Upper lobe of left lung (tissue), 6 donors: ENCODE measurements around the gene SLC5A5. TPM values are rescaled to one million over a fixed set of nuclear protein-coding genes. Genes with fewer than 3 reads are reported as not detected.

Experiments used
- ATAC-seq, 2 donors: fragments of 200-7000 bp; cut with Tn5 transposase; one replicate each; pipeline ENCODE4 v1.9.1; 2022; ENCODE audit warnings: mild to moderate bottlenecking in 2 of 2, moderate library complexity in 2 of 2; ENCODE audit not compliant: low FRiP score in 2 of 2
- DNase-seq, 2 donors: peaks; one replicate each; pipeline ENCODE4 v3.0.0-alpha.2; 2019 to 2020
- H3K27ac ChIP-seq, 4 donors: fragments of 200-600 bp; sonication (generic); one replicate each; pipeline ENCODE4 v1.5.1; 2016 to 2019
- H3K27me3 ChIP-seq, 4 donors: fragments of 200-600 bp; sonication (generic); one replicate each; pipeline ENCODE4 v1.5.1; 2017 to 2019
- H3K36me3 ChIP-seq, 4 donors: fragments of 200-600 bp; sonication (generic); one replicate each; pipeline ENCODE4 v1.5.1; 2016 to 2019
- H3K4me1 ChIP-seq, 4 donors: fragments of 200-600 bp; sonication (generic); one replicate each; pipeline ENCODE4 v1.5.1; 2018 to 2019
- H3K4me3 ChIP-seq, 4 donors: fragments of 200-600 bp; sonication (generic); one replicate each; pipeline ENCODE4 v1.5.1; 2017 to 2019; ENCODE audit warnings: mild to moderate bottlenecking in 2 of 4, moderate library complexity in 1 of 4
- H3K9me3 ChIP-seq, 4 donors: fragments of 200-600 bp; sonication (generic); one replicate each; pipeline ENCODE4 v1.5.1; 2018 to 2019
- CTCF ChIP-seq, 6 experiments: fragments of 450-650 bp in 4 of 6; fragments of 200-600 bp in 2 of 6; sonication (generic) in 2 of 6; IDR thresholded peaks; one replicate each; pipeline ENCODE4 v1.5.1; 2016 to 2019; ENCODE audit warnings: antibody characterized with exemption in 6 of 6
- EP300 ChIP-seq, 4 donors: sonication (generic); formaldehyde crosslinking; IDR thresholded peaks; one replicate each; pipeline ENCODE4 v1.5.1; 2017; ENCODE audit warnings: antibody characterized with exemption in 4 of 4, control low read depth in 2 of 4
- POLR2A ChIP-seq, 4 donors: fragments of 450-650 bp; IDR thresholded peaks; one replicate each; pipeline ENCODE4 v1.5.1; 2016 to 2017; ENCODE audit warnings: antibody characterized with exemption in 4 of 4, mild to moderate bottlenecking in 2 of 4
- POLR2AphosphoS5 ChIP-seq, 2 donors: sonication (generic); formaldehyde crosslinking; IDR thresholded peaks; one replicate each; pipeline ENCODE4 v1.5.1; 2017; ENCODE audit warnings: antibody characterized with exemption in 2 of 2
- WGBS, 2 donors: methylation state at CpG; one replicate each; pipeline ENCODE4 v1.1.5; 2017 to 2018; 5-methylcytosine and 5-hydroxymethylcytosine counted together
- total RNA-seq, 6 donors: library from RNA; depleted of rRNA in 4 of 6; stranded (reverse); fragments of >200 nt in 4 of 6; gene quantifications; one replicate each; pipeline versions ENCODE4 v1.1.0 to v1.2.1, GENCODE V29; 2016 to 2021
- donor health status: DM: no; HTN: no; CAD: no; lungs with moderate emphysema.
- donor health status: DM: no; HTN: yes; CAD: no; lungs with severe emphysema.

SLC5A5 gene
- total RNA-seq, 6 donors from 2014 or later = under 0.01 to 0.15 TPM; not detected in 4

GRCh38 chr19:17873786-17874757 lies 2.3 kb downstream of the SLC5A5 start:
- WGBS, 2 donors = 17 to 22% methylated on average over 6 to 31 of the region's 63 CpGs
- ATAC-seq = peak; percentile 40 to 48
- Histone ChIP-seq H3K27ac (no peak overlapping the region), H3K4me3 (peak overlapping the region in 3 of 4 donors; percentile 25 to 37 (median 32)), H3K36me3 (no peaks in the 10 kb centered on the region), H3K9me3 (no peaks in the 10 kb centered on the region), H3K27me3 (peaks cover 0 to 40% (median 26%) of the 10 kb centered on the region in 4 donors), H3K4me1 (peaks cover 16 to 31% (median 22%) of the 10 kb centered on the region in 4 donors)
- TF ChIP-seq CTCF (IDR thresholded peaks at IDR 0.05) = no peak
- no peak for TF ChIP-seq POLR2AphosphoS5 (IDR thresholded peaks at IDR 0.05)
- TF ChIP-seq EP300 (IDR thresholded peaks at IDR 0.05) = no peak
- TF ChIP-seq POLR2A (IDR thresholded peaks at IDR 0.05) = no peak
- peak; percentile 45 to 87 for DNase-seq

- DNase-seq = no peak
- no peak for ATAC-seq
- TF ChIP-seq POLR2AphosphoS5 (IDR thresholded peaks at IDR 0.05) (no peak), EP300 (IDR thresholded peaks at IDR 0.05) (no peak), POLR2A (IDR thresholded peaks at IDR 0.05) (no peak), CTCF (IDR thresholded peaks at IDR 0.05) (no peak)
- H3K4me1 ChIP-seq = peaks cover 16 to 31% (median 22%) of the 10 kb centered on the region in 4 donors
- H3K4me3 ChIP-seq = no peak overlapping the region
- peaks cover 0 to 40% (median 26%) of the 10 kb centered on the region in 4 donors for H3K27me3 ChIP-seq
- WGBS, 2 donors = 86% methylated on average over 7 to 9 of the region's 9 CpGs
- H3K27ac ChIP-seq = no peak overlapping the region
- H3K9me3 ChIP-seq = no peaks in the 10 kb centered on the region
- no peaks in the 10 kb centered on the region for H3K36me3 ChIP-seq
These were observed 3.0 kb downstream of the SLC5A5 start for GRCh38 chr19:17874758-17875135.

GRCh38 chr19:17877696-17878095 lies 6.0 kb downstream of the SLC5A5 start:
- TF ChIP-seq EP300 (IDR thresholded peaks at IDR 0.05) (no peak), CTCF (IDR thresholded peaks at IDR 0.05) (no peak), POLR2A (IDR thresholded peaks at IDR 0.05) (no peak), POLR2AphosphoS5 (IDR thresholded peaks at IDR 0.05) (no peak)
- H3K4me1 ChIP-seq = peaks cover 7 to 19% (median 12%) of the 10 kb centered on the region in 4 donors
- H3K9me3 ChIP-seq = no peaks in the 10 kb centered on the region
- peaks cover 0 to 18% (median 10%) of the 10 kb centered on the region in 4 donors for H3K27me3 ChIP-seq
- ATAC-seq = no peak
- no peak overlapping the region for H3K27ac ChIP-seq
- 90 to 92% methylated on average over 8 to 16 of the region's 16 CpGs for WGBS, 2 donors
- no peak overlapping the region for H3K4me3 ChIP-seq
- peak in 1 of 2 donors; percentile 55 for DNase-seq
- no peaks in the 10 kb centered on the region for H3K36me3 ChIP-seq

- H3K4me3 ChIP-seq = no peak overlapping the region
- H3K9me3 ChIP-seq = no peaks in the 10 kb centered on the region
- H3K27me3 ChIP-seq = peaks cover 0 to 2% (median 0%) of the 10 kb centered on the region in 4 donors
- DNase-seq (no peak), ATAC-seq (peak in 1 of 2 donors; percentile 28)
- no peak for TF ChIP-seq EP300 (IDR thresholded peaks at IDR 0.05)
- TF ChIP-seq POLR2A (IDR thresholded peaks at IDR 0.05) = no peak
- no peak for TF ChIP-seq CTCF (IDR thresholded peaks at IDR 0.05)
- no peak for TF ChIP-seq POLR2AphosphoS5 (IDR thresholded peaks at IDR 0.05)
- peaks cover 0 to under 1% (median 0%) of the 10 kb centered on the region in 4 donors for H3K4me1 ChIP-seq
- no peak overlapping the region for H3K27ac ChIP-seq
- WGBS, 2 donors = 73 to 83% methylated on average over 6 to 7 of the region's 7 CpGs
- no peaks in the 10 kb centered on the region for H3K36me3 ChIP-seq
These were observed 7.7 kb downstream of the SLC5A5 start for GRCh38 chr19:17879466-17879865.
